GM12864 (cell line): ENCODE measurements around the gene SIAH3.

ENCODE experiments used
- DNase-seq: peaks from one replicate; pipeline ENCODE4 v3.0.0-alpha.2; 2011; ENCODE audit warnings: low read depth
- H3K4me3 ChIP-seq: 2 replicates; pipeline ENCODE4 v1.5.1; 2011; ENCODE audit warnings: mild to moderate bottlenecking, low read depth, low read length, control low read depth
- CTCF ChIP-seq: IDR thresholded peaks from 2 replicates; pipeline ENCODE4 v1.5.1; 2011; ENCODE audit warnings: low read depth, mild to moderate bottlenecking, moderate library complexity, low read length, control low read depth, inconsistent platforms; ENCODE audit errors: missing control alignments

Gene SIAH3

GRCh38 chr13:45812695-45813372 lies 38.7 kb downstream of the SIAH3 start:
- no peak overlapping the region for H3K4me3 ChIP-seq
- TF ChIP-seq CTCF: no peak

GRCh38 chr13:45811891-45812694 lies 39.5 kb downstream of the SIAH3 start:
- DNase-seq: no peak
- no peak for TF ChIP-seq CTCF
- no peak overlapping the region for H3K4me3 ChIP-seq

More at GRCh38 chr13:45812695-45813372, 38.7 kb downstream of the SIAH3 start:
- DNase-seq: no peak

- H3K4me3 ChIP-seq: no peak overlapping the region
- no peak for TF ChIP-seq CTCF
- DNase-seq: no peak
These were observed 41.7 kb downstream of the SIAH3 start for GRCh38 chr13:45809801-45810394.

- TF ChIP-seq CTCF: no peak
- DNase-seq: no peak
These were observed 42.6 kb downstream of the SIAH3 start for GRCh38 chr13:45808925-45809324.

GRCh38 chr13:45807520-45808099 lies 43.9 kb downstream of the SIAH3 start:
- TF ChIP-seq CTCF: peak; percentile 56
- peak; percentile 24 for DNase-seq

More at GRCh38 chr13:45808925-45809324, 42.6 kb downstream of the SIAH3 start:
- no peak overlapping the region for H3K4me3 ChIP-seq

GRCh38 chr13:45800485-45800884 lies 51.1 kb downstream of the SIAH3 start:
- no peak for TF ChIP-seq CTCF

More at GRCh38 chr13:45807520-45808099, 43.9 kb downstream of the SIAH3 start:
- no peak overlapping the region for H3K4me3 ChIP-seq

More at GRCh38 chr13:45800485-45800884, 51.1 kb downstream of the SIAH3 start:
- no peak overlapping the region for H3K4me3 ChIP-seq
- no peak for DNase-seq
